ENCODE measurements around the gene ELL. TPM values are rescaled to one million over a fixed set of nuclear protein-coding genes. Genes with fewer than 3 reads are reported as not detected.

Gene ELL
- total RNA-seq, 2 donors from 2014 or later, result 10.7 to 44.4 TPM

- no peak for DNase-seq (ENCODE audit: low spot score)
- peak overlapping the region in 1 of 2 donors; percentile 21 for H3K27ac ChIP-seq
- intact Hi-C loops (cut with DNase I), result no loop called here
- 61% methylated on average over 7 of the region's 7 CpGs for WGBS
- no peak overlapping the region for H3K4me3 ChIP-seq
- H3K36me3 ChIP-seq, result no peaks in the 10 kb centered on the region
- peaks cover 7% of the 10 kb centered on the region for H3K4me1 ChIP-seq (replicated peaks)
- H3K9me3 ChIP-seq, result no peaks in the 10 kb centered on the region
- TF ChIP-seq POLR2AphosphoS5 (IDR thresholded peaks at IDR 0.05) (no peak), CTCF (IDR thresholded peaks at IDR 0.05) (no peak), POLR2A (IDR thresholded peaks at IDR 0.05) (no peak)
- no peaks in the 10 kb centered on the region for H3K27me3 ChIP-seq (replicated peaks; ENCODE audit: insufficient read depth)
Measured at GRCh38 chr19:18494267-18494607, 27.6 kb downstream of the ELL start.

- H3K4me3 ChIP-seq, result no peak overlapping the region
- H3K27ac ChIP-seq, result peak overlapping the region in 1 of 2 donors; percentile 21
- intact Hi-C loops (cut with DNase I), result no loop called here
- no peak for DNase-seq (ENCODE audit: low spot score)
- no peaks in the 10 kb centered on the region for H3K9me3 ChIP-seq
- H3K4me1 ChIP-seq (replicated peaks), result peaks cover 11% of the 10 kb centered on the region
- H3K27me3 ChIP-seq (replicated peaks; ENCODE audit: insufficient read depth), result no peaks in the 10 kb centered on the region
- TF ChIP-seq POLR2A (IDR thresholded peaks at IDR 0.05) (no peak), CTCF (IDR thresholded peaks at IDR 0.05) (no peak), POLR2AphosphoS5 (IDR thresholded peaks at IDR 0.05) (no peak)
- no peaks in the 10 kb centered on the region for H3K36me3 ChIP-seq
- 68% methylated on average over 13 of the region's 13 CpGs for WGBS
Measured at GRCh38 chr19:18493440-18494266, 28.2 kb downstream of the ELL start.

GRCh38 chr19:18491995-18492953 is 29.6 kb downstream of the ELL start:
- no peaks in the 10 kb centered on the region for H3K36me3 ChIP-seq
- no peak overlapping the region for H3K27ac ChIP-seq
- DNase-seq (ENCODE audit: low spot score), result no peak
- H3K27me3 ChIP-seq (replicated peaks; ENCODE audit: insufficient read depth), result no peaks in the 10 kb centered on the region
- TF ChIP-seq POLR2AphosphoS5 (IDR thresholded peaks at IDR 0.05), result no peak
- intact Hi-C loops (cut with DNase I), result no loop called here
- no peaks in the 10 kb centered on the region for H3K9me3 ChIP-seq
- 90% methylated on average over 15 of the region's 15 CpGs for WGBS
- H3K4me1 ChIP-seq (replicated peaks), result peaks cover 21% of the 10 kb centered on the region
- no peak overlapping the region for H3K4me3 ChIP-seq

- WGBS, result 94% methylated on average over 6 of the region's 6 CpGs
- TF ChIP-seq POLR2A (IDR thresholded peaks at IDR 0.05) (no peak), POLR2AphosphoS5 (IDR thresholded peaks at IDR 0.05) (no peak), CTCF (IDR thresholded peaks at IDR 0.05) (no peak)
- no peak for DNase-seq (ENCODE audit: low spot score)
- Histone ChIP-seq H3K27me3 (replicated peaks; ENCODE audit: insufficient read depth) (no peaks in the 10 kb centered on the region), H3K36me3 (no peaks in the 10 kb centered on the region), H3K27ac (no peak overlapping the region), H3K4me1 (replicated peaks) (peaks cover 14% of the 10 kb centered on the region), H3K4me3 (no peak overlapping the region), H3K9me3 (no peaks in the 10 kb centered on the region)
- intact Hi-C loops (cut with DNase I), result no loop called here
Measured at GRCh38 chr19:18490728-18491127, 31.1 kb downstream of the ELL start.

GRCh38 chr19:18489627-18490184 is 32.2 kb downstream of the ELL start:
- intact Hi-C loops (cut with DNase I), result no loop called here
- TF ChIP-seq POLR2AphosphoS5 (IDR thresholded peaks at IDR 0.05) (no peak), CTCF (IDR thresholded peaks at IDR 0.05) (no peak), POLR2A (IDR thresholded peaks at IDR 0.05) (no peak)
- 90% methylated on average over 14 of the region's 14 CpGs for WGBS
- H3K27me3 ChIP-seq (replicated peaks; ENCODE audit: insufficient read depth), result no peaks in the 10 kb centered on the region
- H3K36me3 ChIP-seq, result no peaks in the 10 kb centered on the region
- peaks cover 14% of the 10 kb centered on the region for H3K4me1 ChIP-seq (replicated peaks)
- no peak overlapping the region for H3K27ac ChIP-seq
- no peaks in the 10 kb centered on the region for H3K9me3 ChIP-seq
- H3K4me3 ChIP-seq, result no peak overlapping the region
- no peak for DNase-seq (ENCODE audit: low spot score)
